PFSK-1 (cell line): ENCODE results near the gene DISP2.

Experiments used
- FOXP2 ChIP-seq: optimal IDR thresholded peaks from 2 replicates; pipeline ENCODE3; 2011; ENCODE audit warnings: borderline replicate concordance, control low read depth, inconsistent platforms; ENCODE audit not compliant: insufficient read depth; ENCODE audit errors: extremely low read length, extremely low read depth
- POLR2AphosphoS5 ChIP-seq: IDR thresholded peaks from 2 replicates; pipeline ENCODE4 v1.6.1; 2012; ENCODE audit warnings: low read depth, mild to moderate bottlenecking, control low read depth, low read length, moderate library complexity
- REST ChIP-seq, 2 experiments: IDR thresholded peaks; 2 replicates each; pipeline versions ENCODE4 v1.6.1 to v1.8.0; 2011 to 2012; ENCODE audit warnings: low read depth in 2 of 2, low read length in 2 of 2, control low read depth in 1 of 2, inconsistent platforms in 1 of 2, mild to moderate bottlenecking in 1 of 2, moderate library complexity in 1 of 2; ENCODE audit not compliant: insufficient read depth in 1 of 2
- SIN3A ChIP-seq: IDR thresholded peaks from 2 replicates; pipeline ENCODE4 v1.6.1; 2012; ENCODE audit warnings: mild to moderate bottlenecking, low read length, moderate library complexity, borderline replicate concordance; ENCODE audit not compliant: insufficient read depth
- TAF1 ChIP-seq: IDR thresholded peaks from 2 replicates; pipeline ENCODE4 v1.6.1; 2012; ENCODE audit warnings: low read length, control low read depth, borderline replicate concordance; ENCODE audit not compliant: insufficient read depth

GRCh38 chr15:40389824-40390595, 32.0 kb downstream of the DISP2 start:
- no peak for TF ChIP-seq SIN3A
- TF ChIP-seq POLR2AphosphoS5: no peak
- TF ChIP-seq TAF1: no peak
- no peak for TF ChIP-seq REST (IDR thresholded peaks at IDR 0.05; ENCODE audit: insufficient read depth in 1 of 2, low read depth in 2 of 2, low read length in 2 of 2)
- TF ChIP-seq FOXP2: no peak
